SK-N-MC (cell line): ENCODE measurements around the gene CNNM1.

ENCODE experiments used
- EZH2 ChIP-seq: fragments of 200-600 bp; sonication (generic); IDR thresholded peaks from one replicate; pipeline ENCODE4 v1.6.1; 2017; ENCODE audit warnings: antibody characterized with exemption
- FOXP2 ChIP-seq: optimal IDR thresholded peaks from 2 replicates; pipeline ENCODE3; 2011; ENCODE audit warnings: mild to moderate bottlenecking, moderate library complexity; ENCODE audit not compliant: insufficient read depth; ENCODE audit errors: extremely low read length, control extremely low read depth
- POLR2AphosphoS5 ChIP-seq: IDR thresholded peaks from 2 replicates; pipeline ENCODE4 v1.6.1; 2012; ENCODE audit warnings: mild to moderate bottlenecking, low read depth, low read length, borderline replicate concordance

GRCh38 chr10:99394761-99395386, 65.7 kb downstream of the CNNM1 start:
- TF ChIP-seq EZH2 (no peak), POLR2AphosphoS5 (no peak), FOXP2 (no peak)
